Cerebellar cortex (tissue), 1 donor: ENCODE results near the gene CSNK1G3.
"Not testable (repeated sequence)": the region's sequence is repeated elsewhere in the genome, so short reads cannot be mapped to it uniquely, and the experiment has no call there.

Experiments
- DNase-seq: peaks from one replicate; pipeline ENCODE4 v3.0.0-alpha.2; 2015; ENCODE audit warnings: low spot score

The CSNK1G3 gene

GRCh38 chr5:123561230-123561629, 49.3 kb downstream of the CSNK1G3 start:
- DNase-seq, result no peak

GRCh38 chr5:123571927-123572326, 60.0 kb downstream of the CSNK1G3 start:
- DNase-seq, result no peak

GRCh38 chr5:123578390-123578789, 66.4 kb downstream of the CSNK1G3 start:
- no peak for DNase-seq

- no peak for DNase-seq
Measured at GRCh38 chr5:123579410-123579809, 67.4 kb downstream of the CSNK1G3 start.

GRCh38 chr5:123582550-123583285, 70.7 kb downstream of the CSNK1G3 start:
- DNase-seq, result no peak

- DNase-seq, result no peak
Measured at GRCh38 chr5:123585871-123586270, 73.9 kb downstream of the CSNK1G3 start.

- DNase-seq, result no peak
Measured at GRCh38 chr5:123594434-123594833, 82.5 kb downstream of the CSNK1G3 start.

GRCh38 chr5:123597018-123597417, 85.0 kb downstream of the CSNK1G3 start:
- DNase-seq, result no peak

- no peak for DNase-seq
Measured at GRCh38 chr5:123598028-123598689, 86.2 kb downstream of the CSNK1G3 start.

- no peak for DNase-seq
Measured at GRCh38 chr5:123599171-123599570, 87.2 kb downstream of the CSNK1G3 start.

GRCh38 chr5:123601610-123602009, 89.6 kb downstream of the CSNK1G3 start:
- no peak for DNase-seq

GRCh38 chr5:123605822-123606221, 93.8 kb downstream of the CSNK1G3 start:
- no peak for DNase-seq

- DNase-seq, result no peak
Measured at GRCh38 chr5:123610209-123610608, 98.2 kb downstream of the CSNK1G3 start.

GRCh38 chr5:123610665-123611405, 98.9 kb downstream of the CSNK1G3 start:
- peak; percentile 80 for DNase-seq

- DNase-seq, result no peak
Measured at GRCh38 chr5:123611406-123611709, 99.4 kb downstream of the CSNK1G3 start.

- no peak for DNase-seq
Measured at GRCh38 chr5:123617561-123617960, 105.6 kb downstream of the CSNK1G3 start.

GRCh38 chr5:123626051-123626450, 114.1 kb downstream of the CSNK1G3 start:
- DNase-seq, result no peak

GRCh38 chr5:123628860-123629544, 117.0 kb downstream of the CSNK1G3 start:
- no peak for DNase-seq

- no peak for DNase-seq
Measured at GRCh38 chr5:123636006-123636405, 124.0 kb downstream of the CSNK1G3 start.

- DNase-seq, result not testable (repeated sequence)
Measured at GRCh38 chr5:123637028-123637427, 125.1 kb downstream of the CSNK1G3 start.

- no peak for DNase-seq
Measured at GRCh38 chr5:123639244-123639643, 127.3 kb downstream of the CSNK1G3 start.

GRCh38 chr5:123645024-123645603, 133.1 kb downstream of the CSNK1G3 start:
- DNase-seq, result no peak
